Articular chondrocyte of knee joint (primary cell): ENCODE data around the gene ITGB5. TPM values are rescaled to one million over a fixed set of nuclear protein-coding genes. Genes with fewer than 3 reads are reported as not detected.
A peak's percentile ranks its signal among the peaks of the same experiment; 100 is the strongest.

Source experiments
- small RNA-seq: library from RNA; depleted of rRNA; stranded (forward); fragments of <200 nt; gene quantifications from one replicate; pipeline ENCODE3, GENCODE V24; 2012
- total RNA-seq: library from RNA; depleted of rRNA; stranded (reverse); fragments of >200 nt; gene quantifications from 2 replicates; pipeline ENCODE4 v1.2.3, GENCODE V29; 2012

ITGB5 gene
- 167 and 274 TPM in 2 replicates for total RNA-seq

DNA sequence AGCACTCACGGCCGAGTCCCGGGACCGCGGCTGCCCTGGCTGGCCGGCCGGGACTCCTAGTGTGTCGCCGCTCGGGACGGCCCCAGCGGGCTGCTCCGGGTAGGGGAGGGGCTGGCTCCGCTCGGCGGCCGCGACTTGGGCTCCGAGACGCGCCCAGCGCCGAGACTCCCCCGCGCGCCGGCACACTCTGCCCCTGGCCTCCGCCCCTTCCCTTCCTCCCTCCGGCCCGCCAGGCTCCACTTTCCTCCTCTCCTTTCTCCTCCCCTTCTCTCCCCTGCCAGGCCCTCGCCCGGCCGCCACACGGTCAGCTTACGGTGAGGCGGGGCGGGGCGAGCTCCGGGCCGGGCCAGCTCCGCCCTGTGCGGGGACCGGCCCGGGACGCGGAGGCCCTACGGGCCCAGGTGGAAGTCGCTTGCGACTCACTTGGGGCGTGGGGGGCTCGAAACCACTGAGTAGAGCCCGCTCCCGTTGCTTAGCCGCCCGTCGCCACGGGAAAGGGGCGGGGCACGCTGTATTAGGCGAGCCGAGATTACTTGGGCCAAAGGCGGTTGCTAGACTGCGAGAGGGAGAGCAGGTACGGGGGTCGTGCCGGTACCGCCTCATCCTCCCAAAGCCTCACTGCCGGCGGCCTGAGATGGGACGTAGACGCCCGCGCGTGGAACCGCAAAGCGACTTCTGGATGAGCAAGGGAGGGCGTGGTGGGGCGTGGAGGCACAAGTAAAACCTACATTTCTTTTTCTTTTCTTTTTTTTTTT is at the start of gene ITGB5:
TSS of gene ITGB5 (minus strand) at position 189 of the 755 bp plus-strand sequence. CDS start 365 bp downstream, outside the sequence.

DNA sequence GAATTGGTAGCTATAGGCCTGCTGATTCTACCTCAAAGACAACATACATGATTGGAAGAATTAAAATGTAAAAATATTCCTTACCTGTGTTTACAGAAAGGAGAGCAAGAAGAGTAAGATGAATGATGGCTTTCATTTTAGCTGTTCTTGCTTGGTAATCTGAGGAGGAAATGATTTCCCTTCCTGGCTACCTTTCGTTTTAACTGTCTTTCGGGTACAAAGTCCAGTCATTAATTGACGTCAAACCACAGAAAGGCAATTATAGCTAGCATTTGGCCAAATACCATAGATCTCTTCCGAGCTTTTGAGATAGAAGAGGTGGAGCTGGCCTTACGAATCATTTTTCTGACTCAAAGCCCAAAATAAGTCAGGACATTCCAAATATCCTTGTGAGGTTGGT is 47.4 kb upstream of the ITGB5 start, which contains the start of gene MUC13:
TSS of gene MUC13 (minus strand) at position 175 of the 400 bp plus-strand sequence. CDS start at position 136, 39 bp downstream.

DNA sequence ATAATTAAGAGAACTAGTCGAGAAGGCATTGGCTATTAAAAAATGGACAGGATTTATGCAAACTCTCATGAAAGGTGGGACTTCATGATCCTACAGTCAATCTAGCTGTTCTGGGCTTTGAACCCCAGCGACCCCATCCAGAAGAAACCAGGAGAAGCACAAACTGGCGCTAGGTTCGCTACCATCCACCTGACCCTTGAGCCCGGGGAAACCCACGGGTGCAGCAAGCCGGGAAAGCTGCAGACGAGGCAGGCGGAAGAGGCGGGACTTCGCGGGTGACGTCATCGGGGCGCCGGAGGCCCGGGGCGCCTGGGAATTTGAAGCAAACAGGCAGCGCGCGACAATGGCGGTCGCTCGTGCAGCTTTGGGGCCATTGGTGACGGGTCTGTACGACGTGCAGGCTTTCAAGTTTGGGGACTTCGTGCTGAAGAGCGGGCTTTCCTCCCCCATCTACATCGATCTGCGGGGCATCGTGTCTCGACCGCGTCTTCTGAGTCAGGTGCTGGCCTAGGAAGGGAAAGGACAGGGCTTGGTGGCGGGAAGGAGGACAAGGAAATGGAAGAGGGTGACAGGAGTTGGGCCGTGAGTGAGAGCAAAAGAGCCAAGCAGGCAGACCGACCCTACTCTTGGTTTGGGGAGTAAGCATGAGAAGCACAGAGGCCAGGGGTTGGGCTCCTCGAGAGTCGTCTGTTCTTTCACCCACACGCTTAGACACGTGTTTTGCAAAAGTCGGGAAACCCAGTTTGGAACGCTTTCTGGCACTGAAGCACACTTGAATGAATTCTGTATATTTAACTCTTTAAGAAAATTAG is 156.8 kb downstream of the ITGB5 start, which contains the start of gene UMPS:
TSS of gene UMPS (plus strand) at position 324 of the 812 bp plus-strand sequence. CDS start at position 344, 20 bp downstream.

Small RNAs within 50 kb of the gene (small RNA-seq; reads per million reads assigned to genes)
- 0.99 reads per million, percentile 42 among the genes with 10 or more reads in this experiment for gene MIR544B

Other genes with a start within 250 kb of the ITGB5 start
- 25.5 and 91.4 TPM in 2 replicates for gene UMPS, start 156.9 kb downstream of the ITGB5 start, total RNA-seq
- gene MUC13, start 47.4 kb upstream of the ITGB5 start, total RNA-seq: under 0.01 TPM in 1 of 2 replicates, not detected in the other
- gene HEG1, start 168.6 kb upstream of the ITGB5 start, total RNA-seq: 114 and 128 TPM in 2 replicates